Measurements from ENCODE around the gene HLA-DMB.

The HLA-DMB gene

GRCh38 chr6:32974541-32975308 is 33.9 kb upstream of the HLA-DMB start:
- Mint-ChIP-seq H3K27ac (peak overlapping the region; percentile 99), H3K9me3 (no peaks in the 10 kb centered on the region), H3K36me3 (peaks cover 100% of the 10 kb centered on the region), H3K4me3 (peak overlapping the region; percentile 100), H3K4me1 (peaks cover 84% of the 10 kb centered on the region)
- DNase-seq (ENCODE audit: low spot score in 2 of 2) (peak in 1 of 2 donors; percentile 57), ATAC-seq (no peak)

GRCh38 chr6:32974016-32974333 is 33.1 kb upstream of the HLA-DMB start:
- Mint-ChIP-seq H3K36me3 (peaks cover 100% of the 10 kb centered on the region), H3K27ac (peak overlapping the region; percentile 99), H3K9me3 (no peaks in the 10 kb centered on the region), H3K4me1 (peaks cover 78% of the 10 kb centered on the region), H3K4me3 (peak overlapping the region; percentile 100)
- ATAC-seq (no peak), DNase-seq (ENCODE audit: low spot score in 2 of 2) (no peak)

GRCh38 chr6:32973144-32974015 is 32.6 kb upstream of the HLA-DMB start:
- H3K4me1 Mint-ChIP-seq: peaks cover 72% of the 10 kb centered on the region
- peak overlapping the region; percentile 99 for H3K27ac Mint-ChIP-seq
- H3K36me3 Mint-ChIP-seq: peaks cover 100% of the 10 kb centered on the region
- peak overlapping the region; percentile 100 for H3K4me3 Mint-ChIP-seq
- ATAC-seq: no peak
- DNase-seq (ENCODE audit: low spot score in 2 of 2): peak; percentile 53 to 81
- no peaks in the 10 kb centered on the region for H3K9me3 Mint-ChIP-seq

GRCh38 chr6:32972353-32973143 is 31.7 kb upstream of the HLA-DMB start:
- Mint-ChIP-seq H3K4me3 (peak overlapping the region; percentile 100), H3K36me3 (peaks cover 99% of the 10 kb centered on the region), H3K4me1 (peaks cover 65% of the 10 kb centered on the region), H3K9me3 (no peaks in the 10 kb centered on the region), H3K27ac (peak overlapping the region; percentile 99)
- ATAC-seq (peak; percentile 1), DNase-seq (ENCODE audit: low spot score in 2 of 2) (peak in 1 of 2 donors; percentile 44)

- Mint-ChIP-seq H3K9me3 (no peaks in the 10 kb centered on the region), H3K27ac (peak overlapping the region; percentile 99), H3K4me3 (peak overlapping the region; percentile 100), H3K36me3 (peaks cover 96% of the 10 kb centered on the region), H3K4me1 (peaks cover 65% of the 10 kb centered on the region)
- ATAC-seq (peak; percentile 67), DNase-seq (ENCODE audit: low spot score in 2 of 2) (peak; percentile 100)
These were observed 30.9 kb upstream of the HLA-DMB start for GRCh38 chr6:32971581-32972352.

- no peak for ATAC-seq
- Mint-ChIP-seq H3K27ac (peak overlapping the region; percentile 99), H3K9me3 (no peaks in the 10 kb centered on the region), H3K36me3 (peaks cover 92% of the 10 kb centered on the region), H3K4me3 (peak overlapping the region; percentile 100), H3K4me1 (peaks cover 65% of the 10 kb centered on the region)
- DNase-seq (ENCODE audit: low spot score in 2 of 2): no peak
These were observed 30.4 kb upstream of the HLA-DMB start for GRCh38 chr6:32971242-32971580.

- Mint-ChIP-seq H3K4me3 (peak overlapping the region; percentile 100), H3K36me3 (peaks cover 86% of the 10 kb centered on the region), H3K27ac (peak overlapping the region; percentile 99), H3K9me3 (no peaks in the 10 kb centered on the region), H3K4me1 (peaks cover 64% of the 10 kb centered on the region)
- DNase-seq (ENCODE audit: low spot score in 2 of 2) (peak; percentile 69 to 92), ATAC-seq (peak; percentile 33)
These were observed 29.8 kb upstream of the HLA-DMB start for GRCh38 chr6:32970413-32971241.

- Mint-ChIP-seq H3K9me3 (no peaks in the 10 kb centered on the region), H3K27ac (peak overlapping the region; percentile 99), H3K4me1 (peaks cover 64% of the 10 kb centered on the region)
These were observed 29.0 kb upstream of the HLA-DMB start for GRCh38 chr6:32969685-32970412.

GRCh38 chr6:32968867-32969684 is 28.2 kb upstream of the HLA-DMB start:
- H3K36me3 Mint-ChIP-seq: peaks cover 71% of the 10 kb centered on the region
- peak; percentile 0 for ATAC-seq
- peak; percentile 54 to 86 for DNase-seq (ENCODE audit: low spot score in 2 of 2)
- no peaks in the 10 kb centered on the region for H3K9me3 Mint-ChIP-seq
- H3K4me3 Mint-ChIP-seq: peak overlapping the region; percentile 100
- peaks cover 63% of the 10 kb centered on the region for H3K4me1 Mint-ChIP-seq
- H3K27ac Mint-ChIP-seq: peak overlapping the region; percentile 99

More at GRCh38 chr6:32969685-32970412, 29.0 kb upstream of the HLA-DMB start:
- ATAC-seq (peak; percentile 1), DNase-seq (ENCODE audit: low spot score in 2 of 2) (peak; percentile 67 to 89)
- Mint-ChIP-seq H3K4me3 (peak overlapping the region; percentile 100), H3K36me3 (peaks cover 79% of the 10 kb centered on the region)

GRCh38 chr6:32968093-32968866 is 27.5 kb upstream of the HLA-DMB start, which contains the start of gene BRD2:
Gene BRD2 (plus strand): TSS chr6:32968594. CDS start chr6:32972899, 4,305 bp downstream.
- peaks cover 59% of the 10 kb centered on the region for H3K4me1 Mint-ChIP-seq
- H3K36me3 Mint-ChIP-seq: peaks cover 63% of the 10 kb centered on the region
- DNase-seq (ENCODE audit: low spot score in 2 of 2) (peak; percentile 95 to 99), ATAC-seq (peak; percentile 54)
- peak within 1 kb of the TSS; percentile 100 for H3K4me3 Mint-ChIP-seq
- H3K27ac Mint-ChIP-seq: peak within 1 kb of the TSS; percentile 99
- H3K9me3 Mint-ChIP-seq: no peaks in the 10 kb centered on the region

- H3K9me3 Mint-ChIP-seq: no peaks in the 10 kb centered on the region
- peaks cover 54% of the 10 kb centered on the region for H3K36me3 Mint-ChIP-seq
- no peak for ATAC-seq
- H3K27ac Mint-ChIP-seq: peak overlapping the region; percentile 99
- DNase-seq (ENCODE audit: low spot score in 2 of 2): peak in 1 of 2 donors; percentile 67
- peaks cover 55% of the 10 kb centered on the region for H3K4me1 Mint-ChIP-seq
- H3K4me3 Mint-ChIP-seq: peak overlapping the region; percentile 100
These were observed 26.6 kb upstream of the HLA-DMB start for GRCh38 chr6:32967151-32968091.
